ENCODE results near the gene CRACR2A.

DNA sequence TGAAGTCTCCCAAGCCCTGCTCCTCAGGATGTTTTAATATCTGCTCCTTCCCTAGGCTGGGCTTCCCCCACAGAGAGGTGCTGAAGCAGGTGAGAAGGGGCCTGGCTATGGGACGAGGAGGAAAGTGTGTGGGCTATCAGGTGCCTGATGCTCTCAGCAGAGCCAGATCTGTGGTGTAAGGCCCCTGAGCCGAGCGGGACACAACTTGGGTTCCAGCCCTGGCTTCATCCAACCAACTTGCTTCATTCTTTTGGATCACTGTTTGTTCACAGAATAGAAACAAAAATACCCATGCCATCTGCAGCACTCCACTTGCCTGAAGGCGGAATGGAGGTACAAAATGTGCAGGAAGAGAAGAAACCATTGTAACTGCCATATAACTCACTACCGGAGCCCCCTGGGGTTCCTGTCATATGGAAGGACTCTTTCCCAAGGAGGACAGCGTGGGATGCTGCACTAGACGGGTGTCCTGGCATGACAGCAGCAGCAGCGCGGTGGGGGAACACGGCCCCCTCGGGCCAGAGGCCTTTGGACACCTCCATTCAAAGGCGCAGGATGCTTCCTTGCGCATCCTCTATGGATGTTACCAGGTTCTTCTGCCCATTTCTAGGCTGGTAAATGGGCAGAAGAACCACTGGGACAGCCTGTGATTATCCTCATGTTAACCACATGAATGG lies 95.8 kb downstream of the CRACR2A start:
- TF ChIP-seq, protein P1, sequence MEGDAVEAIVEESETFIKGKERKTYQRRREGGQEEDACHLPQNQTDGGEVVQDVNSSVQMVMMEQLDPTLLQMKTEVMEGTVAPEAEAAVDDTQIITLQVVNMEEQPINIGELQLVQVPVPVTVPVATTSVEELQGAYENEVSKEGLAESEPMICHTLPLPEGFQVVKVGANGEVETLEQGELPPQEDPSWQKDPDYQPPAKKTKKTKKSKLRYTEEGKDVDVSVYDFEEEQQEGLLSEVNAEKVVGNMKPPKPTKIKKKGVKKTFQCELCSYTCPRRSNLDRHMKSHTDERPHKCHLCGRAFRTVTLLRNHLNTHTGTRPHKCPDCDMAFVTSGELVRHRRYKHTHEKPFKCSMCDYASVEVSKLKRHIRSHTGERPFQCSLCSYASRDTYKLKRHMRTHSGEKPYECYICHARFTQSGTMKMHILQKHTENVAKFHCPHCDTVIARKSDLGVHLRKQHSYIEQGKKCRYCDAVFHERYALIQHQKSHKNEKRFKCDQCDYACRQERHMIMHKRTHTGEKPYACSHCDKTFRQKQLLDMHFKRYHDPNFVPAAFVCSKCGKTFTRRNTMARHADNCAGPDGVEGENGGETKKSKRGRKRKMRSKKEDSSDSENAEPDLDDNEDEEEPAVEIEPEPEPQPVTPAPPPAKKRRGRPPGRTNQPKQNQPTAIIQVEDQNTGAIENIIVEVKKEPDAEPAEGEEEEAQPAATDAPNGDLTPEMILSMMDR (IDR thresholded peaks at IDR 0.05) = no peak
- TF ChIP-seq POLR2A (IDR thresholded peaks at IDR 0.05) = no peak

Measured in right lobe of liver (tissue), 4 donors.